Suppressor macrophage (primary cell): Measurements from ENCODE around the gene ZMYND10.
A peak's percentile ranks its signal among the peaks of the same experiment; 100 is the strongest.

ENCODE experiments used
- DNase-seq, 4 experiments: peaks; one replicate each; pipeline ENCODE4 v3.0.0-alpha.2; 2020 to 2022

Gene ZMYND10

DNA sequence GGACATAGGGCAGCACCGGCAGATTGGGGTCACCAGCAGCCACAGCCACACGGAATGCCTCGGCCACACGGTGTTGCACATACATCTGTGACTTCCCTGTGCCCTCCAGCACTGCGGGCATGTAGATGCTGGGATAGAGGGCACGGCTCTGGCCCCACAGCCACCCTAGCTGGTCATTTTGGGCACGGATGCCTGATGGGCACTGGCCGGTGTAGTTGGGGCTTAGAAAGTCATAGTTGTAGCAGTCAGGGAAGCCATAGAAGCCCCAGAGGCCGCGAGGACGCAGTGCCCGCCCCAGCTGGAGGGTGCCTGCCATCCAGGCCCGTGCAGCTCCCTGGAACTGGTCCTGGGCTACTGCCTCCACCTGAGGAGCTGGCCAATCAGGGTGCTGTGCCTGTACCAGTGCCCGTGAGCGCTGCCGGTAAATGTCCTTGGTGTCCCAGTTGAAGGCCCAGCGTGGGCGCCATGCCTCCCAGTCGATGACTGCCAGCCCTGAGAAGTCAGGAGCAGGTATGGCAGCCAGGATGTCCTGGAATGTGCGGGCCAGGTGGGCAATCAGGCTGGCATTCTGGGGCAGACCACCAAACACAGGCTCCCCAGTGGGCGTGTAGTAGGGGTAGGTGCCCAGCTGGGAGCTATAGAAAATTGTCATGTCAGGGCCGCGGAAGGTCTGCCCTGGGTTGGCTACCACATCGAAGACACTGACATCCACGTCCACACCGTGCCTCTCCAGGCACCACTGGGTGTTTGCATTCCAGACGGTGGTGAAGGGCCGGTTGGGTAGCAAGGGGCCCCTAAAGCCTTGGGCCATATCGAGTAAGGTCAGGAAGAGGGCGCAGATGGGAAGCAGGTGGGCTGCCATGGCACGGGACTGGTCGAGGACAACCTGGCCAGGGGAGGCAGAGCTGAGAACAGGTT, 43.2 kb downstream of the ZMYND10 start:
- no peak for DNase-seq

- no peak for DNase-seq
These were observed 44.8 kb downstream of the ZMYND10 start for GRCh38 chr3:50300681-50301254.

DNA sequence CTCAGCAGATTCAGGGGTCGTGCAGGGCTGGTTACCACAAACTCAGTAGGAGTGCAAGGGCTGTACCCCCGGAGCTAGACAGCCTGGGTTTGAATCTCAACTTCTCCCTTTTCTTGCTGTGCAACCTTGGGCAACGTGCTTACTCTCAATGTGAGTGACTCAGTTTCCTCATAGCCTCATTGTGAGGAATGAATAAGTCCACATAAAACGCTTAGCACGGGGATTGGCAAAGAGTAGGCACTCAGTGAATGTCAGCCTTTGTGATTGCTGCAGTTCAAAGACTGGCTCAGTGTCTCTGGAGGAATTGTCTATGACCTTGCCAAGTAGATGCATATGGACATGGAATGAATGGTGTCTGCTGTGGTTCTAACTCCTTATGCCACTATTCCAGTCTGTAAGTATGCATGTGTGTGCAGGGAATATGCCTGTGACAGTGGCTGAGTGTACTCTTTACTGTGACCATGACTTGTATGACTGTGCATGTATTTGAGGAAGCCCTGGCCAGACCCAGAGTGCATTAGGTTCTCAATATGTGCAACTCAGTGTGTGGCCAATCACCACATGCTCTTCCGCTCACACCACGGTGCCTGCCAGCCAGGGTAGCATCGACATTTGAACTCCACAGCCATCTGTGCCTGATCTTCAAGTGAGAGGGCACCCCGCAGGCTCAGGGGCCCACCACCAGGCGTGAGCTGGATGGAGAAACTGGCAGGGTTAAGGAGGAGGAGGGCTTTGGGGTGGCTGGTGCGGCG, 45.4 kb downstream of the ZMYND10 start:
- peak; percentile 88 to 94 (median 91) for DNase-seq

GRCh38 chr3:50299638-50299928, 45.9 kb downstream of the ZMYND10 start:
- DNase-seq: no peak

DNA sequence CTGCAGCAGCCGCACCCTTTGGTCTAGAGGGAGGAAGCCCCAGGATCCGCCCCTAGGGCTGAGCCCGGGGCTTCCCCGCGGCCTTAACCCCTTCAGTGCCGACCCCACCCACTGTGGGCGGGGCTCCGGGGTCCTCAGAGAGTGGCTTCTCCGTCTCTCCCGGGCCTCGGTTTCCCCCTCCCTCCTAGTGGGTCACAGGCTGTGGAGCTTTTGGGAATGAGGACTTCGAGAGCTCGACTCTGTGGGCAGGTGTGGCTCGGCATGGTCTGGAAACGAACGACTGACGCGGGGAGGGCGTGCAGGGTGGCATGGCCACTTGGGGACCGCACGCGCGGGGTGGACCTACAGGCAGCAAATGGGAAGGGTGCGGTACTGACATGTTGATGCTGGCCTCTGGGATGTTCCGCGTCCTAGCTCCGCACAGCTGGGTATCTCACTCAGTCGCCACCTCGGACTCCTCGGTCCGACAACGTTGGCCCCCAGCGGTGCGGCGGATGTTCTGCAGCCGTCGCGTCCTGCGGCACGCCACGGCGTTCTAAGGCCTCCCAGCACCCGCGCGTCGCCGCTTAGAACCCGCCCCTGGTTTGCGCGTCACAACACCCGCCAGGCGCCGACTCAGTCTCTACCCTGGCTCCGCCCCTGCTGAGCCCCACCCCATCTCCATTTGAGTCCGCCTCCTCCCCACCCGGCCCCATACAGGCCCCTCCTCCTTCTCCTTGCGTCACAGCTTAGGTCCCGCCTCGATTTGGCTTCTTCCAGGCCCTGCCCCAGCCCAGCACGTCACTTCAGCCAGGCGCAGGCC, 46.5 kb downstream of the ZMYND10 start, which contains the start of the genes HYAL3 and NAA80:
HYAL3 (minus strand) TSS at position 570 of the 802 bp plus-strand sequence. CDS start 3,803 bp downstream, outside the sequence.
NAA80 (minus strand) TSS at position 570 of the 802 bp plus-strand sequence. CDS start 1,942 bp downstream, outside the sequence.
- peak; percentile 99 to 100 (median 100) for DNase-seq

DNA sequence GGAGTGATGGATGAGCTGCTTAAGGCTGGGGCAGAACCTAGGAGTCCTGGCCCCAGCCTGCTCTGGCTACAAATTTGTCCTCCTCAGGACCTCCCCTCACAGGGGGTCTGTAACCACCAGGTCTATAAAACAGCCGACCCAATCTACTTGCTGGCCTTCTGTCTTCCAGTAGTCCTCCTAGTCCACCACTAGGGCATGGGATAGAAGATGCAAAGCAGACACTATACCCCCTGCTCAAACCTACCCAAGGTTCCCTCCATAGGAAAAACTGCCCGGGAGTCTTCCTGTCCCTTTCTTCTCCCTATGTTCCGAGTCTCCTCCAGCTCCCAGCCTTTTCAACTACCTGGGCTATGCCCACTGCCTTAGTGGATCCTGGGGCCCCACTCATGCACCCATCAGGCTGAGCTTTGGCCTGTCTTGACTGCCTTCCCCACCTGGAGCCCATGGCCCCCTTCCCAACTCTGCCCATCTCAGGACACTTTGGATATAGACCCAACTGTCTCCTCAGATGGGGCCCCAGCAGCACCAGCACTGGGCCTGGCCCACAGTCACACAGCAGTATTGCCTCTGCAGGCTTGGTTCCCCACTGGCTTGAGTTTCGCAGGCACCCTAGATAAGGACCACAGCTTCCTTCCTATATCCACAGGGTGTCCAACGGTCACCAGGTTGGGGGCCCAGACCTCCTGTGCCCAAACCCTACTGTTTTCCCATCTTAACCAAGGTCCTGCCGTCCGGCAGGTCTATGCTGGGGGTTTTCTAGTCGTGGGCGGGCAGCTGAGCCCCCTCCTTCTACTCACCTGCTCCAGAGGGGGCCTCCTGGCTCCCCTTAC, 47.4 kb downstream of the ZMYND10 start:
- peak in 2 of 4 experiments; percentile 35 to 48 for DNase-seq

DNA sequence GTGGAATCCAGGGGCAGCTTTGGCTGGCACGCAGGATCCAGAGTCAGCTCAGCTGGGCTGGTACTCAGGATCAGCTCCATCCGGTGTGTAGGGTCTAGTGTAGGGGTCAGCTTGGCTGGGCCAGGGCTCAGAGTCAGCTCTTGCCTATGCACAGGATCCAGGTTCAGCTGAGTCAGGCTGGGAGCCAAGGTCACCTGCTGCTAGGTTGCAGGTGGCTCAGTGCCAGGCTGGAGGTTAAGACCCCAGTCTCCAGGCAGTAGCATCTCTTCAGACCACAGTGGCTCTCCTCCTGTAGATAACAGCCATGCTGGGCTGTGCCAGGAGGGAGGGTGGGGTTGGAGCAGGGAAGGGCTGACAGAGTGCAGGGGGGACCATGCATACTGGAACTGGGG, 48.2 kb downstream of the ZMYND10 start:
- DNase-seq: no peak

- no peak for DNase-seq
These were observed 48.7 kb downstream of the ZMYND10 start for GRCh38 chr3:50296721-50297383.

- DNase-seq: no peak
These were observed 49.7 kb downstream of the ZMYND10 start for GRCh38 chr3:50295553-50296431.

DNA sequence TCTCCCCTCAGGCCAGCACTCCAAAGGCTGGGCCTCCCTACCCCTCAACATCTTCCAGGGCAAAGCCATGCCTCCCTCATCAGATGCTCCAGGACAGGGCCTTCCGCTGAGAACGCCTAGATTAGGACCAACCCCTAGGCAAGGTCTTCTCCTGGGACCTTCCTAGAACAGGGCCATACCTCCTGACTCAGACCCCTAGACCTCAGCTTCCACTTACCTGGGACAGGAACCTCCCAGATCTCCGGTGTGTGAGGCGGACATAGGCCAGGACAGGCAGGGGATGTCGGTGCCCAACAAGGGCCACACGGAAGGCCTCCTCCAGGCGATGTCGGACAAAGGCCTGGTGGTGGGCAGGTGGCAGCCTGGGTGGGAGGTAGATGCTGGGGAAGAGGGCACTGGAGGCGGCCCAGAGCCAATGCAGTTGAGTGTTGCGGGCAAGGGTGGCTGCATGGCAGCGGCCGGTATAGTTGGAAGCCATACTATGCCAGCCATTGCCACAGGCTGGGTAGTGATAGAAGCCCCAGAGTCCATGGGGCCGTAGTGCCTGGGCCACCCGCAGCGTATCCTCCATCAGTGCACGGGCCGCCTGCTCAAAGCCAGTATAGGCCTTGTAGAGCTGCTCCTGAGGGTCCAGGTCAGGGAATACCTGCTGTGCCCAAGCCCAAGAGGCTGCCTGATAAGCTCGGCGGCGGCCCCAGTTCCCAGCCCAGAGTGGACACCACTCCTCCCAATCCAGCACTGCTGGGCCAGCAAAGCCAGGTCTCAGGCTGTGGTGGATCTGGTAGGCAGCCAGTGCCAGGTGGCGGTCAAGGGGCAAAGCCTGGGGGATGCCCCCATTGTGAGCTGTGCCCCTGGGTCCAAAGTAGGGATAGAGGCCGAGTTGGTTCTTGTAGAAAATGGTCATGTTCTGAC, 50.8 kb downstream of the ZMYND10 start:
- no peak for DNase-seq

GRCh38 chr3:50294089-50294488, 51.4 kb downstream of the ZMYND10 start:
- DNase-seq: no peak

DNA sequence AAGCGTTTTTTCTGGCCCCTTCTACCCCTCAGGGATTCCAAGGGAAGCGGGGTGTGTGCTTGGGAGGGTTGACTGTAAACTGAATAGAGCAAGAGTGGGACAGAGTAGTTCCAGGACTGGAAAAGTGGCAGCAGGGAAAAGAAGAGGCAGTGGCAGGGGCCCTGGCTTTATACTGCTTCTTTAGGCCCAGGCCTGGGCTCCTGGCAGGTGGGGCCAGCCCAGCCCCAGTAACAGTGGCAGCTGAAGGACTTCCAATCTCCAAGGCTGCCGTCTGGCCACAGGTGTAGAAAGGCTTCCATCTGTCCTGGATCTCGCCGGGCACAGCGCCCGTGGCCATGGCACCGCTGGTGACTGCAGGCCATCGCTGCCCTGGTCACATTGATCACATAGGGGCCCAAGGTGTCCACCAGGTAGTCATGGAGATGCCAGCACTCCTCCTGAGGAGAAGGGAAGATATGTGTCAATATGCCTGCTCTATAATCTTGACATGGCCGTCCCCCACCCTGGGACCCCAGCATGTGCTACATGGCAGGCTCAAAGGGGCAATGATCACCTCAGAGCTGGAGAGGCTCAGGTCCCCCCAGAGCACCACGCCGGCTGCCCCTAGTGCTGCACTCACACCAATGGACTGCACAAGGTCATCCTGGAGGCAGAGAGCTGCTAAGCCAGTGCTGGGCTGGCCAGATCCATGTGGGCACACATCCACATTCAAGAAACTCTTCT, 52.3 kb downstream of the ZMYND10 start:
- DNase-seq: no peak

GRCh38 chr3:50292159-50293078, 53.1 kb downstream of the ZMYND10 start, which contains the start of gene IFRD2:
Gene IFRD2, minus strand, starts transcription at chr3:50292429. Its CDS starts 155 bp downstream, at chr3:50292274.
- peak; percentile 97 to 99 (median 98) for DNase-seq
